ENCODE results near the gene PANK4. TPM values are rescaled to one million over a fixed set of nuclear protein-coding genes. Genes with fewer than 3 reads are reported as not detected.

Gene PANK4
- total RNA-seq, 1 experiment from 2014 or later = 32.2 TPM

DNA sequence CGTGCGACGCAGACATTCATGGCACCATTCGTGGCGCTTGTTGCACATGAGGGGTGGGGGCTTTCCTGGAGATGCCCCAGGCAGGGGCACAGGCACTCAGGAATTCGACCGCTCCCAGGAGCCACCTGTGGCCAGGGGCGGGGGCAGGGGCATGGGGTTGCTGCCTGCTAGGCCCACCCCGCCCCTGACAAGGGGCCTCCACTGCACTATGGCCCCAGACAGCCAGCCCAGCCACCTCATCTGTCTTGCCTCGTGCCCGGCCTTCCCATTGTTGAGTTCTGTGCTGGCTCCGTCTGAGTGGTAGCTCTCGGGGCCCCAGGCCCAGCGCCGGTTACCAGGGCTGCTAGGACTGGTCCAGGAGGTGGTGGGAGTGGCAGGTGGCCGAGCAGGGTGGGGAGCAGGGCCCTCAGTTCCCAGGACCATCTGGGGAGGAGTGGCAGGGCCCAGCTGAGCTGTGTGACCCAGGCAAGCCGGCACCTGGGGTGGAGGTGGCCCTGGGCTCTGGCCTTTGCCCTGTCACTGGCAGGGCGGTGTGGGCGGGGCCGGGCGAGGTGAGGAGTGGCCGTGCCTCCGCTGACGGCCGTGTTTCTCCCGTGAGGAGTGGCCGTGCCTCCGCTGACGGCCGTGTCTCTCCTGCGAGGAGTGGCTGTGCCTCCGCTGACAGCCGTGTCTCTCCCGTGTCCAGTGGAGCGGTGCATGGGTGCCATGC lies 48.5 kb downstream of the PANK4 start:
- Histone ChIP-seq H3K18ac (ENCODE audit: insufficient read length, low read depth, low read length) (no peak overlapping the region), H3K27ac (ENCODE audit: insufficient read length, low read depth, low read length) (no peak overlapping the region), H3K4ac (ENCODE audit: low read depth, low read length) (no peak overlapping the region), H3K14ac (ENCODE audit: insufficient read depth, low read length) (no peak overlapping the region), H2AK5ac (ENCODE audit: insufficient read length, low read length) (no peak overlapping the region), H4K8ac (replicated peaks; ENCODE audit: insufficient read length, low read depth, low read length) (no peak overlapping the region), H2BK120ac (ENCODE audit: low read depth, low read length, poor library complexity, severe bottlenecking) (no peak overlapping the region), H4K91ac (ENCODE audit: insufficient read length, low read depth, low read length) (no peak overlapping the region), H4K5ac (ENCODE audit: insufficient read length, low read depth, low read length) (no peak overlapping the region), H3K23me2 (ENCODE audit: insufficient read length, low read depth, low read length, poor library complexity, severe bottlenecking) (no peaks in the 10 kb centered on the region), H3K4me2 (ENCODE audit: insufficient read depth, insufficient read length, low read length) (no peak overlapping the region), H2BK20ac (ENCODE audit: low read depth, low read length, poor library complexity, severe bottlenecking) (no peak overlapping the region), H2BK5ac (ENCODE audit: insufficient read length, low read length) (no peak overlapping the region), H3K56ac (ENCODE audit: insufficient read length, low read depth, low read length) (no peak overlapping the region), H4K20me1 (ENCODE audit: control insufficient read depth, insufficient read depth, insufficient read length) (no peaks in the 10 kb centered on the region), H2BK15ac (ENCODE audit: low read depth, low read length) (no peak overlapping the region), H3K23ac (ENCODE audit: insufficient read length, low read depth, low read length) (no peak overlapping the region), H3K27me3 (ENCODE audit: insufficient read depth, low read length) (no peaks in the 10 kb centered on the region), H3K9ac (ENCODE audit: extremely low read depth, insufficient read length, low read length) (no peak overlapping the region), H2BK12ac (ENCODE audit: insufficient read length, low read depth, low read length) (no peak overlapping the region), H3K9me3 (ENCODE audit: control insufficient read depth, low read depth, low read length) (no peaks in the 10 kb centered on the region), H3K79me1 (ENCODE audit: insufficient read depth, low read depth, low read length, poor library complexity, severe bottlenecking) (no peaks in the 10 kb centered on the region), H3K79me2 (ENCODE audit: insufficient read depth, low read length) (no peaks in the 10 kb centered on the region), H3T11ph (ENCODE audit: low read length) (no peak overlapping the region), H3K4me1 (ENCODE audit: insufficient read depth, low read length) (no peaks in the 10 kb centered on the region), H2AFZ (ENCODE audit: low read length) (no peak overlapping the region)
- Mint-ChIP-seq H3K27me3 (ENCODE audit: low read depth) (no peaks in the 10 kb centered on the region; the same call in 1 of the 2 replicates), H3K27ac (no peak overlapping the region; a peak in 1 of 7 replicates), H3K4me3 (no peak overlapping the region), H3K36me3 (ENCODE audit: insufficient read depth in 1 of 3, low read depth in 3 of 3) (no peaks in the 10 kb centered on the region), H3K4me1 (peaks cover 0 to 14% of the 10 kb centered on the region in 2 experiments; a peak in 2 of 4 replicates), H3K9me3 (no peaks in the 10 kb centered on the region)
- DNase-seq = no peak
- TF ChIP-seq, protein P1, sequence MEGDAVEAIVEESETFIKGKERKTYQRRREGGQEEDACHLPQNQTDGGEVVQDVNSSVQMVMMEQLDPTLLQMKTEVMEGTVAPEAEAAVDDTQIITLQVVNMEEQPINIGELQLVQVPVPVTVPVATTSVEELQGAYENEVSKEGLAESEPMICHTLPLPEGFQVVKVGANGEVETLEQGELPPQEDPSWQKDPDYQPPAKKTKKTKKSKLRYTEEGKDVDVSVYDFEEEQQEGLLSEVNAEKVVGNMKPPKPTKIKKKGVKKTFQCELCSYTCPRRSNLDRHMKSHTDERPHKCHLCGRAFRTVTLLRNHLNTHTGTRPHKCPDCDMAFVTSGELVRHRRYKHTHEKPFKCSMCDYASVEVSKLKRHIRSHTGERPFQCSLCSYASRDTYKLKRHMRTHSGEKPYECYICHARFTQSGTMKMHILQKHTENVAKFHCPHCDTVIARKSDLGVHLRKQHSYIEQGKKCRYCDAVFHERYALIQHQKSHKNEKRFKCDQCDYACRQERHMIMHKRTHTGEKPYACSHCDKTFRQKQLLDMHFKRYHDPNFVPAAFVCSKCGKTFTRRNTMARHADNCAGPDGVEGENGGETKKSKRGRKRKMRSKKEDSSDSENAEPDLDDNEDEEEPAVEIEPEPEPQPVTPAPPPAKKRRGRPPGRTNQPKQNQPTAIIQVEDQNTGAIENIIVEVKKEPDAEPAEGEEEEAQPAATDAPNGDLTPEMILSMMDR (conservative IDR thresholded peaks at IDR 0.05) = no peak
- WGBS (ENCODE audit: extremely low coverage, insufficient read length, low lambda C conversion rate) = no CpG with 5 or more reads among the region's 35 CpGs
